Coronary artery (tissue), 2 donors: ENCODE data around the gene SPINT2.
A peak's percentile ranks its signal among the peaks of the same experiment; 100 is the strongest.
"Not testable (repeated sequence)": the region's sequence is repeated elsewhere in the genome, so short reads cannot be mapped to it uniquely, and the experiment has no call there.

Source experiments
- DNase-seq: peaks from one replicate; pipeline ENCODE4 v3.0.0-alpha.2; 2017; ENCODE audit warnings: low spot score
- H3K27ac ChIP-seq, 2 donors: fragments of 200-600 bp; sonication (generic); one replicate each; pipeline ENCODE4 v1.5.1; 2016 to 2019
- H3K4me3 ChIP-seq: fragments of 200-600 bp; sonication (generic); 2 replicates; pipeline ENCODE4 v1.5.1; 2016; ENCODE audit warnings: mild to moderate bottlenecking, moderate library complexity
- TF ChIP-seq, protein P1 (sequence below): fragments of 200-600 bp; sonication (generic); IDR thresholded peaks from one replicate; pipeline ENCODE4 v1.5.1; 2019; ENCODE audit warnings: antibody characterized with exemption

The SPINT2 gene

DNA sequence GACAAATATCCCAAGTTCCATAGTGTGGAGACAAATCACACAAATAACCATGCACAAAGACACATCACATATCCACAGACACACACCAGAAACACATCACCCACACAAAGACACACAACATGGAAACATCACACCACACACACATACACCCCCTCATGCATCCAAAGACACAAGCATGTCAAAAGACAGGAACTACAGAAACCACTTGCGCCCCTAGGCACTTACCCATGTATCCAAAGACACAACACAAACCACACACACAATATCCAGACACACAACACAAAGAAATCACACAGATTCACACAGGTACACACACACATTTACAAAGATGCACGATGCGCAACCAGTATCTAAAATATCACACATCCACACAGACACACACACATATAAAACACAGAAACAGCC, 41.3 kb upstream of the SPINT2 start:
- Histone ChIP-seq H3K27ac (no peak overlapping the region), H3K4me3 (no peak overlapping the region)
- TF ChIP-seq, protein P1, sequence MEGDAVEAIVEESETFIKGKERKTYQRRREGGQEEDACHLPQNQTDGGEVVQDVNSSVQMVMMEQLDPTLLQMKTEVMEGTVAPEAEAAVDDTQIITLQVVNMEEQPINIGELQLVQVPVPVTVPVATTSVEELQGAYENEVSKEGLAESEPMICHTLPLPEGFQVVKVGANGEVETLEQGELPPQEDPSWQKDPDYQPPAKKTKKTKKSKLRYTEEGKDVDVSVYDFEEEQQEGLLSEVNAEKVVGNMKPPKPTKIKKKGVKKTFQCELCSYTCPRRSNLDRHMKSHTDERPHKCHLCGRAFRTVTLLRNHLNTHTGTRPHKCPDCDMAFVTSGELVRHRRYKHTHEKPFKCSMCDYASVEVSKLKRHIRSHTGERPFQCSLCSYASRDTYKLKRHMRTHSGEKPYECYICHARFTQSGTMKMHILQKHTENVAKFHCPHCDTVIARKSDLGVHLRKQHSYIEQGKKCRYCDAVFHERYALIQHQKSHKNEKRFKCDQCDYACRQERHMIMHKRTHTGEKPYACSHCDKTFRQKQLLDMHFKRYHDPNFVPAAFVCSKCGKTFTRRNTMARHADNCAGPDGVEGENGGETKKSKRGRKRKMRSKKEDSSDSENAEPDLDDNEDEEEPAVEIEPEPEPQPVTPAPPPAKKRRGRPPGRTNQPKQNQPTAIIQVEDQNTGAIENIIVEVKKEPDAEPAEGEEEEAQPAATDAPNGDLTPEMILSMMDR = no peak
- DNase-seq = no peak

DNA sequence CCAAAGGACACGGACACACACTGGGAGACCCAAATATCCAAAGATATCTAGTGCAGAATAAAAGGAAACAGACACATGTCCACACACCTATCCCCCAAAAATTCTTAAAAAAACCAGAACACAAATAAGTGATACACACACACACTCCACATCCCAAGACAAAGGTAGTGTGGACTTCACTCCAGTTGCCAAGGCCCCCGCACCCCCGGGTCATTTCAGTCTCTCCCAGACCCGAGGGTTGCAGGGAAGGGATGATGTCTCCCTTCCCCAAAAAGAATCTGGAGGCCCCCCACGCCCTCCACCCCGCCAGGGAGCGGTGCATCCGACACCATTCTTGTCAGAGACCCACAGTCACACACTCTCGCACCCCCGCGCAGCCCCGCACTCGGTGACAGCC, 40.8 kb upstream of the SPINT2 start:
- peak overlapping the region; percentile 66 for H3K4me3 ChIP-seq
- TF ChIP-seq, protein P1 = no peak
- no peak for DNase-seq
- no peak overlapping the region for H3K27ac ChIP-seq

DNA sequence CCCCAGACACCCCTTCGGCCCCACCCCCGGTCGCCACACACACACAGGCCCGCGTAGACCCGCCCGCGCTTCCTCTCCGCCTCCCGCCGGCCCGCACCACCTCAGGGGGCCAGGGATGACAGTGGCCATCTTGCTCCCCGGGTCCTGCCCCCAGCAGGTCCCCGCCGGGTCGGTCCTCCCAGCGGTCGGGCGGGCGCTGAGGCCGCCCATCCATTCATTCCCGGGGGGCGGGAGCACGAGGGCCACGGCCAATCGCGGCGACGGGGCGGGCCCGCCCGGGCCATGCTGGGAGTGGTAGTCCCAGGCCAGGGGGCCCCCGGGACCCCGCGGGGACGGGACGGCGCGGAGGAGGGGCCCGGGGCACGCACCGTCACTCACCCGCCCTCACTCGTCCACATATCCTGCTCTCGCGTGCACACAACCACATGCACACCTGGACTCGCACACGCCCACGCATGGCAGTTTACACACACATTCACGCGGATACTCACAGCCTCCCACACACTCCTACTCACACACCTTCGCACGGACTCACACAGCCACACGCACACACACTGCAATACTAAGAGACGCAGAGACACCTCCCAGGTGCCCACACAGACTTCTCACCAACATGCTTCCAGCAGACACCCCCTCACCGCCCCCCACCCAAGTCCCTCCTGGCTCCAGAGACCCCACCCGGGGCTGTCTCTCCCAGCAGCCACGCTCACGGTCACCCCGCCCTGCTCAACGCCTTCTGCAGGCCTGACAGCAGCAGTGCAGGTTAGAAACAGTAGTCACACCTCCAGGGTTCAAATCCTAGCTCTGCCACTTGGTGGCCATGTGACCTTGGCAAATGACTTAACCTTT, 40.1 kb upstream of the SPINT2 start, which contains the start of gene DPF1:
Gene DPF1, minus strand, starts transcription at position 209 of the 849 bp plus-strand sequence. Its CDS starts 80 bp downstream, at position 129.
- no peak within 1 kb of the TSS for H3K27ac ChIP-seq
- TF ChIP-seq, protein P1 = no peak
- no peak for DNase-seq
- peak within 1 kb of the TSS; percentile 66 for H3K4me3 ChIP-seq

DNA sequence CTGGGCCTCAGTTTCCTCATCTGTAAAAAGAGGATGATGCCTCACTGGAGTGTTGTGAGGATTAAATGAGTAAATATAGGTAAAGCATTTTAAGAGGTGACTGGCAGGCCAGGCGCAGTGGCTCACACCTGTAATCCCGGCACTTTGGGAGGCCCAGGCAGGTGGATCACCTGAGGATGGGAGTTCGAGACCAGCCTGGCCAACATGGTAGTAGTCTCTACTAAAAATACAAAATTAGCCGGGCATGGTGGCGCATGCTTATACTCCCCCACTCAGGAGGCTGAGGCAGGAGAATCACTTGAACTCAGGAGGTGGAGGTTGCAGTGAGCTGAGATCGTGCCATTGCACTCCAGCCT, 39.5 kb upstream of the SPINT2 start:
- DNase-seq, H3K4me3 ChIP-seq, H3K27ac ChIP-seq: not testable (repeated sequence)

DNA sequence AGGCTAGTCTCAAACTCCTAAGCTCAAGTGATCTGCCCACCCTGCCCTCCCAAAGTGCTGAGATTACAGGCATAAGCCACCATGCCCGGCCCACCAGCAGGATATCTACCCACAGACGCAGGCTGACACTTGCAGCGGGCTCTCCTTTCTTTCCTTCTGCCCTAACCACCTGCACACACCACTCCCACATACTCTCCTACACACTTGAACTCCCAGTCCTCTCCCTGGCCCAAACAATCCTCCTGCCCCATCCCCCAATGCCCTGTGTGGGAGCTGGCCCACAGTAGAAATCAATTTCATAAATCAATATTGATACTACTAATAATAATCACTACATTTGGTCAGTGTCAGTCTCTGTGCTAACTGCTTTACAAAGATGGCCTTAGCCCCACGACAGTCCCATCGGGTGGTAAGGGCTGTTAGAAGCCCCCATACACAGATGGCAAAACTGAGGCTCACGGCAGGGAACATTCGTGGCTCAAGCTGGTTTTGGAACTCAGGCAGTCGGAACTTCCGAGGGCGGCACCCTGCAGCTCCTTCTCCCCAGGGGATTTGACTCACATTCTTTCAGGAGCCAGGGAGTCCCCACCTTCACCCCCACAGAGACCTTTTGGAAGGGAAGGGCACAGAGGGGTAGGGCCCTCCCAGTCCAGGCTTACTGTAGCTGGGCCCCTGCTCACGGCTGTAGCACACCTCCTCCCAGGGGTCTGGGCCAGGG, 36.9 kb upstream of the SPINT2 start:
- Histone ChIP-seq H3K27ac (no peak overlapping the region), H3K4me3 (no peak overlapping the region)
- TF ChIP-seq, protein P1 = no peak
- DNase-seq = no peak

DNA sequence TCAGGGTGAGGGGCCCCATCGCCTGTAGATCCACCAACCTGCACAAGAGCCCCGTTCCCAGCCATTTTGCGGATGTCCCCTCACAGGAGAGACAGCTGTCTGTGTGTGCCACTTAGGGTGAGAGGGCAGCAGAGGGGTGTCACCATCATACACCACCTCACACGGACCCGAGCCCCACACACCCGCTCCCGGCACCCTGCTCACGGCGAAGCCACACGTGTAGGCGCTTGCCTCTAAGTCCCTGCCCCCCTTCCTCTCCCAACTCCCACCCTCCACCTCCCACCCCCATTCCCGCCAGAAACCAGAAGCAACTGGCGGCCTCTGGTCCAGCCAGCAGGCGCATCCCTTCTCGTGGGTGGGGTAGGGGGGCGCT, 36.4 kb upstream of the SPINT2 start:
- no peak for DNase-seq
- no peak overlapping the region for H3K27ac ChIP-seq
- H3K4me3 ChIP-seq = no peak overlapping the region
- TF ChIP-seq, protein P1 = no peak

DNA sequence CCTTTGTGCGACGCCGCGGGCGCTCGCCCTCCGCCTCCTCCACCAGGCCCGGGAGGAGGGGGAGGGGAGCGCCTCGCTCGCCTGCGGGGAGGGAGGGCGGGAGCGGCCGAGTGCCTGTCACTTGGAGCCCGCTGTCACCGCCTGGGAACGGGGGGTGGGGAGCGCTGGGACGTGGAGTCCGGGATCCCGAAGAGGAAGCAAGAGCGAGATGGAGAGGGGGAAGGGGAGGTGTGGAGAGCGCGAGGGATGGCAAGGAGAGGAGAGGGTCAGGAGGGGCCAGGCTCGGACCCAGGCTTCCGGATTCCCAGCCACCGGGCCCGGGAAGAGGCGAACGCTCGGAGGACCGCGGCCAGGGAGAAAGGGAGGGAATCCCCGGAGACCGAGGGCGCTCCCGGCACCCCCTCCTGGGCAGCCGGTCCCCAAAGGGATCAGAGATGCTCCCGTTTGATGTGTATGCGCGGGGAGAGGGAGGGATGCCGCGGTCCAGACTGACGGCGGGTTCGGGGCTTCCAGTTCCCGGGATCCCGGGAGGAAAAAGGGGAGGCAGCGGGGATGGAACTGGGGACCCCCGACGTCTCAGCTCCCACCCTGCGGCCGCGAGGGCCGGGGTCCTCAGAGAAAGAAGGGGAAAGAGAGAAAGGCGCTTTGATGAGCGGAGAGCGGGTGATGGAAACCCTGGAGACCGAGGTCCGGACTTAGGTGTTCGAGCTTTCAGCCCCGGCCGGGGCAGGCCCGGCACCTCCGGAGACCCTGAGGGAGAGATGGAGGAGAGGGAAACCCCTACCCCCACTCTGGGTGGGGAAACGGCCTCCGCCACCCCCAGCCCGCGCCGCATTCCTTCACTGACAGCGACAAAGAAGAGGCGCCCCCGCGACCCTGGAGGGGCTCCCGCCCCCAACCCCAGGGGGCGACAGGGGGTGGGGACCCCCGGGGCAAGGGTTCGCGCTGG, 35.6 kb upstream of the SPINT2 start:
- TF ChIP-seq, protein P1 = no peak
- DNase-seq = no peak
- peak overlapping the region; percentile 52 for H3K4me3 ChIP-seq
- H3K27ac ChIP-seq = no peak overlapping the region
